ENCODE measurements around the gene NAV2.

Gene NAV2

DNA sequence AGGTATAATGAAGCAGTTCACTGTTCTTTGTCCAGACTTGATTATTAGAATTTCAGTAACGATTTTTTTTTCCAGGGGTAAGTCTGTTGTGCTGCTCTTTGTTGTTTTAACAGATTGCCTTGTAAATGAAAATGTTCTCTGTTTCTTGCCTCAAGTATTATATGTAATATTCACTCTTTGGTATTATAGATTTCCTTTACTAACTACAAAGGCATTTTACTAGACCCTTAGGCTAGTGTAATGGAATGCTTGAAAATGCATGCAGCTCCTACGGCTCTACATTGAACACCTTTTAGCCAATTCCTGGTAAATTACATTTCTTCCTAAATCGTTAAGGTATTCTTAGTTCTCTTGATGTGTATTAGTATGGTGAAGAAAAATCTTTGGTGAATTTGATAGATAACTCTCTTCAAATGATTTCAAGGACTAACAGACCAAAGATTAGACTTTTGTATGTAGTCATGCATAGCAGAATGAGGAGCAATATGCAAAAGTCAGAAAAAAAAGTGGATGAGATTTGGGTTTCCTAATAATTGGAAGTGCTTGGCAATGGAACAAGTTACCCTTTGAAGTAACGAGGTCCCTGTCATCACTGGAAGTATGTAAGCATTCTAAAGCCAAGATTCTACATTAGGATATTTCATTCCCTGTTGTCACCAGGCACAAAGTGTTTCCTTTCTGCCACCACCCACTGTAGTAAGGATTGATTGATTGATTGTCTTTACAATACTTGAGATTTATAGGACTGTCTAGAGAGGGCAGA is 334.6 kb downstream of the NAV2 start:
- ATAC-seq = no peak
- no peak for TF ChIP-seq ZFP3 (CRISPR knock-in tag; IDR thresholded peaks at IDR 0.05)
- TF ChIP-seq CSDC2 (CRISPR knock-in tag; IDR thresholded peaks at IDR 0.05) = no peak
- no peak for TF ChIP-seq SNAI2 (CRISPR knock-in tag; IDR thresholded peaks at IDR 0.05)
- TF ChIP-seq ZNF8 (CRISPR knock-in tag; IDR thresholded peaks at IDR 0.05) = no peak
- TF ChIP-seq CREB5 (CRISPR knock-in tag; IDR thresholded peaks at IDR 0.05; ENCODE audit: low read depth) = no peak
- TF ChIP-seq, protein P1, sequence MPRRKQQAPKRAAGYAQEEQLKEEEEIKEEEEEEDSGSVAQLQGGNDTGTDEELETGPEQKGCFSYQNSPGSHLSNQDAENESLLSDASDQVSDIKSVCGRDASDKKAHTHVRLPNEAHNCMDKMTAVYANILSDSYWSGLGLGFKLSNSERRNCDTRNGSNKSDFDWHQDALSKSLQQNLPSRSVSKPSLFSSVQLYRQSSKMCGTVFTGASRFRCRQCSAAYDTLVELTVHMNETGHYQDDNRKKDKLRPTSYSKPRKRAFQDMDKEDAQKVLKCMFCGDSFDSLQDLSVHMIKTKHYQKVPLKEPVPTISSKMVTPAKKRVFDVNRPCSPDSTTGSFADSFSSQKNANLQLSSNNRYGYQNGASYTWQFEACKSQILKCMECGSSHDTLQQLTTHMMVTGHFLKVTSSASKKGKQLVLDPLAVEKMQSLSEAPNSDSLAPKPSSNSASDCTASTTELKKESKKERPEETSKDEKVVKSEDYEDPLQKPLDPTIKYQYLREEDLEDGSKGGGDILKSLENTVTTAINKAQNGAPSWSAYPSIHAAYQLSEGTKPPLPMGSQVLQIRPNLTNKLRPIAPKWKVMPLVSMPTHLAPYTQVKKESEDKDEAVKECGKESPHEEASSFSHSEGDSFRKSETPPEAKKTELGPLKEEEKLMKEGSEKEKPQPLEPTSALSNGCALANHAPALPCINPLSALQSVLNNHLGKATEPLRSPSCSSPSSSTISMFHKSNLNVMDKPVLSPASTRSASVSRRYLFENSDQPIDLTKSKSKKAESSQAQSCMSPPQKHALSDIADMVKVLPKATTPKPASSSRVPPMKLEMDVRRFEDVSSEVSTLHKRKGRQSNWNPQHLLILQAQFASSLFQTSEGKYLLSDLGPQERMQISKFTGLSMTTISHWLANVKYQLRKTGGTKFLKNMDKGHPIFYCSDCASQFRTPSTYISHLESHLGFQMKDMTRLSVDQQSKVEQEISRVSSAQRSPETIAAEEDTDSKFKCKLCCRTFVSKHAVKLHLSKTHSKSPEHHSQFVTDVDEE (CRISPR knock-in tag; IDR thresholded peaks at IDR 0.05) = no peak
- TF ChIP-seq RARB (CRISPR knock-in tag; IDR thresholded peaks at IDR 0.05) = no peak
- TF ChIP-seq GLIS3 (CRISPR knock-in tag; IDR thresholded peaks at IDR 0.05) = no peak
- TF ChIP-seq, protein P2, sequence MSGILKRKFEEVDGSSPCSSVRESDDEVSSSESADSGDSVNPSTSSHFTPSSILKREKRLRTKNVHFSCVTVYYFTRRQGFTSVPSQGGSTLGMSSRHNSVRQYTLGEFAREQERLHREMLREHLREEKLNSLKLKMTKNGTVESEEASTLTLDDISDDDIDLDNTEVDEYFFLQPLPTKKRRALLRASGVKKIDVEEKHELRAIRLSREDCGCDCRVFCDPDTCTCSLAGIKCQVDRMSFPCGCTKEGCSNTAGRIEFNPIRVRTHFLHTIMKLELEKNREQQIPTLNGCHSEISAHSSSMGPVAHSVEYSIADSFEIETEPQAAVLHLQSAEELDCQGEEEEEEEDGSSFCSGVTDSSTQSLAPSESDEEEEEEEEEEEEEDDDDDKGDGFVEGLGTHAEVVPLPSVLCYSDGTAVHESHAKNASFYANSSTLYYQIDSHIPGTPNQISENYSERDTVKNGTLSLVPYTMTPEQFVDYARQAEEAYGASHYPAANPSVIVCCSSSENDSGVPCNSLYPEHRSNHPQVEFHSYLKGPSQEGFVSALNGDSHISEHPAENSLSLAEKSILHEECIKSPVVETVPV (CRISPR knock-in tag; IDR thresholded peaks at IDR 0.05) = no peak
- TF ChIP-seq ZC3H10 (CRISPR knock-in tag; IDR thresholded peaks at IDR 0.05) = no peak
- no peak for TF ChIP-seq TCF4 (CRISPR knock-in tag; IDR thresholded peaks at IDR 0.05; ENCODE audit: borderline replicate concordance)
- no peak for TF ChIP-seq ESRRG (CRISPR knock-in tag; IDR thresholded peaks at IDR 0.05)
- TF ChIP-seq POU6F1 (CRISPR knock-in tag; IDR thresholded peaks at IDR 0.05; ENCODE audit: borderline replicate concordance, low read depth) = no peak
- no peak for TF ChIP-seq OSR1 (CRISPR knock-in tag; IDR thresholded peaks at IDR 0.05)
- TF ChIP-seq ARNTL (CRISPR knock-in tag; IDR thresholded peaks at IDR 0.05; ENCODE audit: borderline replicate concordance, low read depth) = no peak
- TF ChIP-seq TOX (CRISPR knock-in tag; IDR thresholded peaks at IDR 0.05; ENCODE audit: borderline replicate concordance) = no peak
- no peak for TF ChIP-seq ZNF565 (CRISPR knock-in tag; conservative IDR thresholded peaks at IDR 0.05; ENCODE audit: low read depth)
- TF ChIP-seq ZFP30 (CRISPR knock-in tag; IDR thresholded peaks at IDR 0.05) = no peak

DNA sequence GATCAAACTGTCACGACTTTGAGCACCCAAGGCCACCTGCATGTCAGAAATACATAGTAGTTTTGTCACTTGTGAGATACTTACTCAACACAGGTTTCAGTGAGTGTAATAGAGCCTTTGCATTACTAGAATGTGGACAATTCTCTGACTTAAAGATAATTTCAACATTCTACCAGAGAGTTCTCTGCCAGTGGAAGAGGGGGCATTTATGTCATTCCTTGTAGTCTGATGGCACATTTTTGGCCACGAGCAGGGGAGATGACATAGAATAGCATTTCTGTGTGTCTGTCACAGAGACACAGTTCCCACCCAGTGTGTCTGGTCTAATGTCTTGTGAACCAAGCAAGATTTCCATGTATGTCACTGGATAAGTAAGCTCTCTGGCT is 335.1 kb downstream of the NAV2 start:
- no peak for TF ChIP-seq ZNF8 (CRISPR knock-in tag; IDR thresholded peaks at IDR 0.05)
- no peak for TF ChIP-seq ZC3H10 (CRISPR knock-in tag; IDR thresholded peaks at IDR 0.05)
- TF ChIP-seq ZFP30 (CRISPR knock-in tag; IDR thresholded peaks at IDR 0.05) = no peak
- no peak for TF ChIP-seq GLIS3 (CRISPR knock-in tag; IDR thresholded peaks at IDR 0.05)
- TF ChIP-seq CREB5 (CRISPR knock-in tag; IDR thresholded peaks at IDR 0.05; ENCODE audit: low read depth) = no peak
- TF ChIP-seq SNAI2 (CRISPR knock-in tag; IDR thresholded peaks at IDR 0.05) = no peak
- TF ChIP-seq TCF4 (CRISPR knock-in tag; IDR thresholded peaks at IDR 0.05; ENCODE audit: borderline replicate concordance) = no peak
- no peak for TF ChIP-seq OSR1 (CRISPR knock-in tag; IDR thresholded peaks at IDR 0.05)
- TF ChIP-seq, protein P2 (CRISPR knock-in tag; IDR thresholded peaks at IDR 0.05) = no peak
- no peak for TF ChIP-seq CSDC2 (CRISPR knock-in tag; IDR thresholded peaks at IDR 0.05)
- TF ChIP-seq TOX (CRISPR knock-in tag; IDR thresholded peaks at IDR 0.05; ENCODE audit: borderline replicate concordance) = no peak
- no peak for TF ChIP-seq ZNF565 (CRISPR knock-in tag; conservative IDR thresholded peaks at IDR 0.05; ENCODE audit: low read depth)
- TF ChIP-seq ZFP3 (CRISPR knock-in tag; IDR thresholded peaks at IDR 0.05) = no peak
- no peak for TF ChIP-seq ARNTL (CRISPR knock-in tag; IDR thresholded peaks at IDR 0.05; ENCODE audit: borderline replicate concordance, low read depth)
- ATAC-seq = no peak

Measured in SK-N-SH treated with all-trans-retinoic acid at 6 μM for 48 hours (cell line).